ENCODE data around the gene PAPPA2. TPM values are rescaled to one million over a fixed set of nuclear protein-coding genes. Genes with fewer than 3 reads are reported as not detected.

The PAPPA2 gene
- total and polyA plus RNA-seq, 2 donors (not counting 1 experiment from before 2014, with no cell fraction given) = not detected

DNA sequence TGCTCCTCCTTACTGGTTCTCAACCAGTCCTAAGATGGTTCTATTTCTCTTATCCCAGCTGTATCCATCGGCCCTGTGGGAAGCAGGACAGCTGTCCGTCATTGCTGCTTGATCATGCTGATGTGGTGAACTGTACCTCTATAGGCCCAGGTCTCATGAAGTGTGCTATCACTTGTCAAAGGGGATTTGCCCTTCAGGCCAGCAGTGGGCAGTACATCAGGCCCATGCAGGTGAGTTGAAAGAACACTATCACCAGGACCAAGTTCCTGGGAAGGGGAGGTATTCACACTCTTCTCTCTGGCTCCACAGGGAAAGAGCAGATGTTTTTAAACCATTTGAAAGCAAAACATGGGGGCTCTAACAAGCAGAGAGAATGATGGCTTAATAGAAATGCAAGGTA is 302.6 kb downstream of the PAPPA2 start:
- POLR2A ChIA-PET = no interaction called here
- Histone ChIP-seq H2AFZ (ENCODE audit: insufficient read depth, low read depth, low read length, poor library complexity, severe bottlenecking) (no peak overlapping the region), H3K4me3 (ENCODE audit: control extremely low read depth in 1 of 5, extremely low read depth in 1 of 5, insufficient read depth in 1 of 5, low read depth in 2 of 5, low read length in 4 of 5) (no peak overlapping the region), H3K9ac (ENCODE audit: low read length) (no peak overlapping the region), H3K4me2 (replicated peaks; ENCODE audit: low read depth, low read length, poor library complexity, severe bottlenecking) (no peak overlapping the region), H4K20me1 (ENCODE audit: control insufficient read depth, insufficient read depth, low read length, poor library complexity, severe bottlenecking) (no peaks in the 10 kb centered on the region), H3K27me3 (replicated peaks in 1 of 4; ENCODE audit: control extremely low read depth in 1 of 4, control insufficient read depth in 3 of 4, insufficient read depth in 4 of 4, low read length in 3 of 4) (no peaks in the 10 kb centered on the region), H3K79me2 (ENCODE audit: control insufficient read depth, insufficient read depth, low read length) (no peaks in the 10 kb centered on the region), H3K27ac (ENCODE audit: low read length in 2 of 2) (no peak overlapping the region), H3K9me3 (ENCODE audit: control extremely low read depth in 1 of 3, control insufficient read depth in 2 of 3, insufficient read depth in 1 of 3, low read length in 2 of 3) (no peaks in the 10 kb centered on the region), H3K4me1 (ENCODE audit: control insufficient read depth in 2 of 2, insufficient read depth in 2 of 2, low read length in 2 of 2) (no peaks in the 10 kb centered on the region), H3K36me3 (replicated peaks in 1 of 2; ENCODE audit: control extremely low read depth in 1 of 2, control insufficient read depth in 1 of 2, extremely low read depth in 1 of 2, insufficient read depth in 2 of 2, low read length in 1 of 2) (no peaks in the 10 kb centered on the region)
- CTCF ChIA-PET = no interaction called here
- no peak for DNase-seq
- intact Hi-C loops (cut with micrococcal nuclease) = no loop called here
- ATAC-seq (ENCODE audit: low read depth) = no peak
- Mint-ChIP-seq H3K27ac (no peak overlapping the region), H3K4me1 (no peaks in the 10 kb centered on the region), H3K9me3 (ENCODE audit: insufficient read depth) (no peaks in the 10 kb centered on the region), H3K4me3 (no peak overlapping the region), H3K27me3 (no peaks in the 10 kb centered on the region)
- no peak for TF ChIP-seq EZH2 (IDR thresholded peaks at IDR 0.05; ENCODE audit: borderline replicate concordance, insufficient read depth, low read depth, low read length, poor library complexity, severe bottlenecking)
- TF ChIP-seq, protein P1, sequence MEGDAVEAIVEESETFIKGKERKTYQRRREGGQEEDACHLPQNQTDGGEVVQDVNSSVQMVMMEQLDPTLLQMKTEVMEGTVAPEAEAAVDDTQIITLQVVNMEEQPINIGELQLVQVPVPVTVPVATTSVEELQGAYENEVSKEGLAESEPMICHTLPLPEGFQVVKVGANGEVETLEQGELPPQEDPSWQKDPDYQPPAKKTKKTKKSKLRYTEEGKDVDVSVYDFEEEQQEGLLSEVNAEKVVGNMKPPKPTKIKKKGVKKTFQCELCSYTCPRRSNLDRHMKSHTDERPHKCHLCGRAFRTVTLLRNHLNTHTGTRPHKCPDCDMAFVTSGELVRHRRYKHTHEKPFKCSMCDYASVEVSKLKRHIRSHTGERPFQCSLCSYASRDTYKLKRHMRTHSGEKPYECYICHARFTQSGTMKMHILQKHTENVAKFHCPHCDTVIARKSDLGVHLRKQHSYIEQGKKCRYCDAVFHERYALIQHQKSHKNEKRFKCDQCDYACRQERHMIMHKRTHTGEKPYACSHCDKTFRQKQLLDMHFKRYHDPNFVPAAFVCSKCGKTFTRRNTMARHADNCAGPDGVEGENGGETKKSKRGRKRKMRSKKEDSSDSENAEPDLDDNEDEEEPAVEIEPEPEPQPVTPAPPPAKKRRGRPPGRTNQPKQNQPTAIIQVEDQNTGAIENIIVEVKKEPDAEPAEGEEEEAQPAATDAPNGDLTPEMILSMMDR (IDR thresholded peaks at IDR 0.05) = no peak
- WGBS (ENCODE audit: insufficient coverage) = 88% methylated on average over 1 of the region's 2 CpGs

- Mint-ChIP-seq H3K4me3 (no peak overlapping the region), H3K27ac (no peak overlapping the region), H3K4me1 (no peaks in the 10 kb centered on the region), H3K27me3 (no peaks in the 10 kb centered on the region), H3K9me3 (ENCODE audit: insufficient read depth) (no peaks in the 10 kb centered on the region)
- H3K4me2 ChIP-seq (replicated peaks; ENCODE audit: low read depth, low read length, poor library complexity, severe bottlenecking) = no peak overlapping the region
- no peaks in the 10 kb centered on the region for H3K27me3 ChIP-seq (replicated peaks in 1 of 4; ENCODE audit: control extremely low read depth in 1 of 4, control insufficient read depth in 3 of 4, insufficient read depth in 4 of 4, low read length in 3 of 4)
- ATAC-seq (ENCODE audit: low read depth) (no peak), DNase-seq (no peak)
- no peak overlapping the region for H3K4me3 ChIP-seq (ENCODE audit: control extremely low read depth in 1 of 5, extremely low read depth in 1 of 5, insufficient read depth in 1 of 5, low read depth in 2 of 5, low read length in 4 of 5)
- TF ChIP-seq, protein P1 (IDR thresholded peaks at IDR 0.05) = no peak
- TF ChIP-seq EZH2 (IDR thresholded peaks at IDR 0.05; ENCODE audit: borderline replicate concordance, insufficient read depth, low read depth, low read length, poor library complexity, severe bottlenecking) = no peak
- no peaks in the 10 kb centered on the region for H3K36me3 ChIP-seq (replicated peaks in 1 of 2; ENCODE audit: control extremely low read depth in 1 of 2, control insufficient read depth in 1 of 2, extremely low read depth in 1 of 2, insufficient read depth in 2 of 2, low read length in 1 of 2)
- POLR2A ChIA-PET = no interaction called here
- H4K20me1 ChIP-seq (ENCODE audit: control insufficient read depth, insufficient read depth, low read length, poor library complexity, severe bottlenecking) = no peaks in the 10 kb centered on the region
- H3K27ac ChIP-seq (ENCODE audit: low read length in 2 of 2) = no peak overlapping the region
- CTCF ChIA-PET = no interaction called here
- no peaks in the 10 kb centered on the region for H3K4me1 ChIP-seq (ENCODE audit: control insufficient read depth in 2 of 2, insufficient read depth in 2 of 2, low read length in 2 of 2)
- no peaks in the 10 kb centered on the region for H3K9me3 ChIP-seq (ENCODE audit: control extremely low read depth in 1 of 3, control insufficient read depth in 2 of 3, insufficient read depth in 1 of 3, low read length in 2 of 3)
- H3K79me2 ChIP-seq (ENCODE audit: control insufficient read depth, insufficient read depth, low read length) = no peaks in the 10 kb centered on the region
- no peak overlapping the region for H2AFZ ChIP-seq (ENCODE audit: insufficient read depth, low read depth, low read length, poor library complexity, severe bottlenecking)
- H3K9ac ChIP-seq (ENCODE audit: low read length) = no peak overlapping the region
- 86% methylated on average over 1 of the region's 1 CpG for WGBS (ENCODE audit: insufficient coverage)
- intact Hi-C loops (cut with micrococcal nuclease) = no loop called here
Observed at GRCh38 chr1:176766779-176767178, 303.8 kb downstream of the PAPPA2 start.

Measured in B cell (primary cell).